Measurements from ENCODE around the gene C2CD4D.
A peak's percentile ranks its signal among the peaks of the same experiment; 100 is the strongest.
"Not testable (repeated sequence)": the region's sequence is repeated elsewhere in the genome, so short reads cannot be mapped to it uniquely, and the experiment has no call there.

The C2CD4D gene

DNA sequence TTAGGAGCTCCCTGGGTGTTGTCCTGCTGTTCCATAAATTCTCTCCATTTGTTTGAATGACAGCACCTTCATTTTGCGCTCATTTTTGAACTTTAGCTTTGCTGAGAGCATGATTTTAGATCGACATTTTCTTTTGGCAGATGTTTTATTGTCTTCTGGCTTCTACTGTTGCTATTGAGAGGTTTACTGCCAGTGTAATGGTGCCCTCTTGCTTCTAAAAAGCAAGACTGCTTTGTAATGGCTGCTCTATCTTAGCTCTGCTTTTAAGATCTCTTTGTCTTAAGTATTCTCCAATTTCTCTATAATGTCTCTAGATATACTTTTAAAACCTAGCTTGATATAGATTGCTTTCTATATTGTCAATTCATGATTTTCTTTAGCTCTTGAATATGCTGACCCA lies 41.9 kb upstream of the C2CD4D start:
- TF ChIP-seq, protein P1, sequence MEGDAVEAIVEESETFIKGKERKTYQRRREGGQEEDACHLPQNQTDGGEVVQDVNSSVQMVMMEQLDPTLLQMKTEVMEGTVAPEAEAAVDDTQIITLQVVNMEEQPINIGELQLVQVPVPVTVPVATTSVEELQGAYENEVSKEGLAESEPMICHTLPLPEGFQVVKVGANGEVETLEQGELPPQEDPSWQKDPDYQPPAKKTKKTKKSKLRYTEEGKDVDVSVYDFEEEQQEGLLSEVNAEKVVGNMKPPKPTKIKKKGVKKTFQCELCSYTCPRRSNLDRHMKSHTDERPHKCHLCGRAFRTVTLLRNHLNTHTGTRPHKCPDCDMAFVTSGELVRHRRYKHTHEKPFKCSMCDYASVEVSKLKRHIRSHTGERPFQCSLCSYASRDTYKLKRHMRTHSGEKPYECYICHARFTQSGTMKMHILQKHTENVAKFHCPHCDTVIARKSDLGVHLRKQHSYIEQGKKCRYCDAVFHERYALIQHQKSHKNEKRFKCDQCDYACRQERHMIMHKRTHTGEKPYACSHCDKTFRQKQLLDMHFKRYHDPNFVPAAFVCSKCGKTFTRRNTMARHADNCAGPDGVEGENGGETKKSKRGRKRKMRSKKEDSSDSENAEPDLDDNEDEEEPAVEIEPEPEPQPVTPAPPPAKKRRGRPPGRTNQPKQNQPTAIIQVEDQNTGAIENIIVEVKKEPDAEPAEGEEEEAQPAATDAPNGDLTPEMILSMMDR (IDR thresholded peaks at IDR 0.05; ENCODE audit: low read length, missing control alignments): no peak
- DNase-seq (ENCODE audit: low read depth): no peak
- no peak overlapping the region for H3K4me3 ChIP-seq (replicated peaks; ENCODE audit: low read depth, low read length)

DNA sequence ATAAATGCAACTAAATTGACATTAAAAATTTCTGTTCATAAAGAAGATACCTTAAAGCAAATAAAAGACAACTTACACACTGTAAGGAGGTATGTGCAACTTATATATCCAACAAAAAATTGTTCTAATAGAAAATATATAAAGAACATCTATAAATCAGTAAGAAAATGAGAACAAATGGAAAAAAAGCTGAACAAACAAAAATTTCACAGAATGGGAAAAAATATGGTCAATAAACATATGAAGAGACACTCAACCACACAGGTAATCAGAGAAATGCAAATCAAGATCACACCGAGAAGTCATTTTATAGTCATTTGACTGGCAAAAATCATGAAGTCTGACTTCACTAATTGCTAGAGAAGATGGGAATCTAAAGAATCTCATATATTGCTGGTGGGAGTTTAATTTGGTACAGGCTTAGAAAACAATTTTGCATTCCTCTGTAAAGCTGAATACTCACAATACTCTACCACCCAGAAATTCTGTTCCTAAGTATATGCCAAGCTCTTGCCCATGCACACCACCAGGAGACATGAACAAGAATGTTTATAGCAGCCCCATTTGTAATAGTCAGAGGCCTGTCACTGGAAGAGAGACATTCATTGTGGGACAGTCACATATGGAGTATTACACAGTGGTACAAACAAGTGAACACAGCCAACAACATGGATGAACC lies 35.9 kb upstream of the C2CD4D start:
- no peak for DNase-seq (ENCODE audit: low read depth)
- H3K4me3 ChIP-seq (replicated peaks; ENCODE audit: low read depth, low read length): no peak overlapping the region
- TF ChIP-seq, protein P1 (IDR thresholded peaks at IDR 0.05; ENCODE audit: low read length, missing control alignments): no peak

DNA sequence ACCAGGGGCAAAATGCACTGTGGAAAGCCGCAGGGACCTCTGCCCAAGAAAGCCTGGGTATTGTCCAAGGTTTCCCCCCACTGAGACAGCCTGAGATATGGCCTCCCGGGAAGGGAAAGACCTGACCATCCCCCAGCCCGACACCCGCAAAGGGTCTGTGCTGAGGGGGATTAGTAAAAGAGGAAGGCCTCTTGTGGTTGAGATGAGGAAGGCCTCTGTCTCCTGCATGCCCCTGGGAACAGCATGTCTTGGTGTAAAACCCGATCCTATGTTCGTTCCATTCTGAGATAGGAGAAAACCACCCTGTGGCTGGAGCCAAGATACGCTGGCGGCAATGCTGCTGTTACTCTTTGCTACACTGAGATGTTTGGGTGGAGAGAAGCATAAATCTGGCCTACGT lies 33.2 kb upstream of the C2CD4D start:
- not testable (repeated sequence) for DNase-seq (ENCODE audit: low read depth); H3K4me3 ChIP-seq (replicated peaks; ENCODE audit: low read depth, low read length)

DNA sequence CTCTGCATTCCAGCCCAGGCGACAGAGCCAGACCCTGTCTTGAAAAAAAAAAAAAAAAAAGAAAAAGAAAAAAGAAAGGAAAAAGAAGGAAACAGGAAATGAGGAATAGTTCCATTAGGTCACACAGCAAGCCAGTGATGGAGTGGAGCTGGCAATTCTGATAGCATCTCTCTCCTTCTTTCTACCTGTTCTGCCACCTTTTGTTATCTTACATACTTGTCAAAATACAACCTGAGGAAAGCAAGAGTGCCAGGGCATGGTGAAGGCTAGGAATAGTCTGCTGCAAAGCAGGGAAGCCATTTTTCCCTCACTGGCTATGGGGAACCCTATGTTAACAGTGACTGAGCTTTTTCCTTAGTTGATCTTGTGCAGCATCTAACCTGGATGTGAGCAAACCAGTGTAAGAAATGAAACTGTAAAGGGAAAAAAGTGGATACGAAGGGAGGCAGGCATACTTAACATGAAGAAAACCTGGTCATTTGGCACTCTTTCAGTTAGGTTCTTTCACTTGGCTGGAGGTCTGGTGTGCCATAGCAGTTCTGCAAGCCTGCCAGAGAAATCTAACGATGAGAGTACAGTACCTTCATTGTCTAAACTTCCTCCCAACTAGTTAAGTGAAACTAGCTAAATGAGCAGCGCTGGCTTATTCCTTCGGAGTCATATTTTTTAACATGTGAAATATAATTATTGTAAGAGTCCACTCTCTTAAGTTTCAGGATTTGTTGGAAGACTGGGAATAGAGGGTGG lies 31.8 kb upstream of the C2CD4D start:
- TF ChIP-seq, protein P1 (IDR thresholded peaks at IDR 0.05; ENCODE audit: low read length, missing control alignments): no peak
- H3K4me3 ChIP-seq (replicated peaks; ENCODE audit: low read depth, low read length): no peak overlapping the region
- DNase-seq (ENCODE audit: low read depth): no peak

DNA sequence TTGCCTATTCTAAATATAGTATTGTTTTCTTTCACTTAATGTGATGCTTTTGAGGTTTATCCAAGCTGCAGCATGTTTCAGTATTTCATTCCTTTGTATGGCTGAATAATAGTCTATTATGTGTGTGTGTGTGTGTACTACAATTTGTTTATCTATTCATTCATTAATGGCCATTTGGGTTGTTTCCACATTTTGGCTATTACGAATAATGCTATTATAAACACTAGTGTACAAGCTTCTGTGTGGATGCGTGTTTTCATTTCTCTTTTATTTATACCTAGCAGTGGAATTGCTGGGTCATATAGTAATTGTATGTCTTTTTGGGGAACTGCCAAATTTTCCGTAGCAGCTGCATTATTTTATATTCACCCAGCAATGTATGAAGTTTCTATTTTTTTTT lies 28.9 kb upstream of the C2CD4D start:
- DNase-seq (ENCODE audit: low read depth): no peak
- H3K4me3 ChIP-seq (replicated peaks; ENCODE audit: low read depth, low read length): no peak overlapping the region
- TF ChIP-seq, protein P1 (IDR thresholded peaks at IDR 0.05; ENCODE audit: low read length, missing control alignments): no peak

DNA sequence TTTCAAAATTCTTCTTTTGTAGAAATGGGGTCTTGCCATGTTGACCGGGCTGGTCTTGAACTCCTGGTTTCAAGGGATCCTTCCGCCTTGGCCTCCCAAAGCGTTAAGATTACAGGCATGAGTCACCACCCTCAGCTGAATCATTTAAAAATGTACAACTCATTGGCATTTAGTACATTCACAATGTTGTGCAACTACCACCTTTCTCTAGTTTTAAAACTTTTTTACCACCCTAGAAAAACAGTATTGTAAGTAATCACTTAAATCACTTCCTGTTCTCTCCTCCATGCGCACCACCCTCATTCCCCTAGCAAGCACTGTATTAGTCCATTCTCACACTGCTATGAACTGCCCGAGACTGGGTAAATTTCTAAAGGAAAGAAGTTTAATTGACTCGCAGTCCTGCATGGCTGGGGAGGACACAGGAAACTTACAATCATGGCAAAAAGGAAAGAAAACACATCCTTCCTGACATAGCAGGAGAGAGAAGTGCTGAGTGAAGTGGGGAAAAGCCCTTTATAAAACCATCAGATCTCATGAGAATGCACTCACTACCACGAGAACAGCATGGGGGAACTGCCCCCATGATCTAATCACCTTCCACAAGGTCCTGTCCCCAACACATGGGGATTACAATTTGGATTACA lies 28.3 kb upstream of the C2CD4D start:
- TF ChIP-seq, protein P1 (IDR thresholded peaks at IDR 0.05; ENCODE audit: low read length, missing control alignments): no peak
- DNase-seq (ENCODE audit: low read depth): peak; percentile 94
- no peak overlapping the region for H3K4me3 ChIP-seq (replicated peaks; ENCODE audit: low read depth, low read length)

DNA sequence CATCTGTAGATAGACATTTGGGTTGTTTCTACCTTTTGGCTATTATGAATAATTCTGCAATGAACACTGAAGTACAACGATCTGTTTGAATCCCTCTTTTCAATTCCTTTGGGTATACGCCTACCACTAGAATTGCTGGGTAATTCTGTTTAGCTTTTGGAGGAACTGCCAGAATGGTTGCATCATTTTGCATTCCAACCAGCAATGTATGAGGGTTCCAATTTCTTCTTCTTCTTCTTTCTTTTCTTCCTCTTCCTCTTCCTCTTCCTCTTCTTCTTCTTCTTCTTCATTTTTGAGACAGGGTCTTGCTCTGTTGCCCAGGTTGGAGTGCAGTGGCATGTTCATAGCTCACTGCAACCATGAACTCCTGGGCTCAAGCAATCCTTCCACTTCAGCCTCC lies 27.7 kb upstream of the C2CD4D start:
- H3K4me3 ChIP-seq (replicated peaks; ENCODE audit: low read depth, low read length): no peak overlapping the region
- no peak for DNase-seq (ENCODE audit: low read depth)
- TF ChIP-seq, protein P1 (IDR thresholded peaks at IDR 0.05; ENCODE audit: low read length, missing control alignments): no peak
